OCI-LY7 (cell line): Measurements from ENCODE around the gene TMEM225B. TPM values are rescaled to one million over a fixed set of nuclear protein-coding genes. Genes with fewer than 3 reads are reported as not detected.

Experiments
- BruUV-seq: library from RNA; stranded (reverse); fragments of 400-500 nt; replicated peaks from 2 replicates; lab custom pipeline; 2021; lab: Mats Ljungman, UMichigan
- CTCF ChIA-PET: fragments of 300-600 bp; sonication (Branson Sonifier 250); formaldehyde crosslinking; loops from one replicate; lab custom pipeline; 2022; ENCODE audit warnings: antibody characterized with exemption; ENCODE audit not compliant: unreplicated experiment; lab: Charles Lee
- POLR2A ChIA-PET: fragments of 300-600 bp; sonication (Branson Sonifier 250); formaldehyde crosslinking; loops from one replicate; lab custom pipeline; 2022; ENCODE audit warnings: antibody characterized with exemption; lab: Charles Lee
- DNase-seq: peaks from one replicate; pipeline ENCODE4 v3.0.0-alpha.2; 2015; ENCODE audit warnings: low spot score
- H2AFZ ChIP-seq: fragments of 200-600 bp; sonication (generic), shearing (Covaris generic); 2 replicates; pipeline ENCODE4 v1.6.1; 2014; ENCODE audit warnings: mild to moderate bottlenecking, antibody characterized with exemption, low read length, moderate library complexity
- H3K27ac ChIP-seq: fragments of 200-600 bp; sonication (generic); 2 replicates; pipeline ENCODE4 v1.5.1; 2014; ENCODE audit warnings: mixed run types, low read depth, mild to moderate bottlenecking, moderate library complexity, low read length, inconsistent platforms; ENCODE audit not compliant: poor library complexity, severe bottlenecking
- H3K36me3 ChIP-seq: fragments of 200-600 bp; sonication (generic); 2 replicates; pipeline ENCODE4 v1.6.1; 2014; ENCODE audit warnings: mild to moderate bottlenecking, antibody characterized with exemption, low read length, moderate library complexity, mixed read lengths; ENCODE audit not compliant: insufficient read depth
- H3K4me1 ChIP-seq: fragments of 200-600 bp; sonication (generic); 2 replicates; pipeline ENCODE4 v1.5.1; 2014; ENCODE audit warnings: mild to moderate bottlenecking, low read length; ENCODE audit not compliant: insufficient read depth, poor library complexity, severe bottlenecking
- H3K4me2 ChIP-seq: fragments of 200-600 bp; sonication (generic); 2 replicates; pipeline ENCODE4 v1.6.1; 2014; ENCODE audit warnings: mild to moderate bottlenecking, low read length
- H3K4me3 ChIP-seq: fragments of 200-600 bp; sonication (generic); 2 replicates; pipeline ENCODE4 v1.5.1; 2014; ENCODE audit warnings: mild to moderate bottlenecking, low read depth, low read length; ENCODE audit not compliant: poor library complexity, severe bottlenecking
- H3K79me2 ChIP-seq: fragments of 200-600 bp; sonication (generic); 2 replicates; pipeline ENCODE4 v1.6.1; 2016; ENCODE audit warnings: low read depth, mild to moderate bottlenecking, low read length, moderate library complexity, mixed read lengths; ENCODE audit not compliant: insufficient read depth
- H3K9me2 ChIP-seq: fragments of 200-600 bp; sonication (generic); 2 replicates; pipeline ENCODE4 v1.6.1; 2016; ENCODE audit warnings: mild to moderate bottlenecking, low read length, mixed read lengths; ENCODE audit not compliant: insufficient read depth
- H3K9me3 ChIP-seq: fragments of 200-600 bp; sonication (generic); 2 replicates; pipeline ENCODE4 v1.6.1; 2014; ENCODE audit warnings: mild to moderate bottlenecking, mixed run types, low read length, mixed read lengths
- H4K20me1 ChIP-seq: fragments of 200-600 bp; sonication (generic); 2 replicates; pipeline ENCODE4 v1.6.1; 2014; ENCODE audit warnings: mild to moderate bottlenecking, antibody characterized with exemption, low read length, moderate library complexity, mixed read lengths; ENCODE audit not compliant: insufficient read depth
- CTCF ChIP-seq: fragments of 200-600 bp; sonication (generic); conservative IDR thresholded peaks from 2 replicates; pipeline ENCODE4 v1.5.1; 2014; ENCODE audit warnings: mild to moderate bottlenecking, antibody characterized with exemption, low read length, moderate library complexity, mixed read lengths
- EZH2phosphoT487 ChIP-seq: fragments of 200-600 bp; sonication (generic); IDR thresholded peaks from 2 replicates; pipeline ENCODE4 v1.6.1; 2018; ENCODE audit warnings: low read depth, borderline replicate concordance, mild to moderate bottlenecking, mixed run types, antibody characterized with exemption, low read length, moderate library complexity, mixed read lengths
- intact Hi-C: fragments of 100-400 bp; cut with micrococcal nuclease; formaldehyde crosslinking; loops from one replicate; pipeline ENCODE4 v1.10.0; 2022; ENCODE audit not compliant: unreplicated experiment
- total RNA-seq, 2 experiments: library from RNA; depleted of rRNA in 1 of 2; stranded (reverse); fragments of >200 nt in 1 of 2; shearing (Covaris generic) in 1 of 2; gene quantifications; 2 replicates each; pipeline ENCODE4 v1.2.3, GENCODE V29; 2014 to 2022

The TMEM225B gene
- total RNA-seq, 2 experiments from 2014 or later: 2.4 TPM

DNA sequence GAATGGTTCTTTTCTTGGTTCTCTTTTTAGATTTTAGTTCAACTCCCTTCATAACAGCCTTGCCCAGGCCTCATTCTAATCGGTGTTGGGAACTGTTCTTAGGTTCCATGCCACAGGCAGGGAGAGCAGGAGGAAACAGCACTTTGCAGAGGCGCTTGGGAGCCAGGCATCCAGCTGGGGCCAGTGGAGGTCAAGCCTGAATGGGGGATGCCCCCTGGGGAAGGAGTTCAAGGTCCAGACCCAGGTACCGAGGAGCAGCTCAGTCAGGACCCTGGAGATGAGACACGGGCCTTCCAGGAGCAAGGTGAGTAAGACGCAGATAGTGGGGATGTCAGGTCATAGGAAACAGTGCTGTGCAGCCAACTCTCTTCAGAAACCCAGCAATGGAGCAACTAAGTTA is 23.2 kb downstream of the TMEM225B start:
- POLR2A ChIA-PET: no interaction called here
- peaks cover 11% of the 10 kb centered on the region for H3K4me1 ChIP-seq

DNA sequence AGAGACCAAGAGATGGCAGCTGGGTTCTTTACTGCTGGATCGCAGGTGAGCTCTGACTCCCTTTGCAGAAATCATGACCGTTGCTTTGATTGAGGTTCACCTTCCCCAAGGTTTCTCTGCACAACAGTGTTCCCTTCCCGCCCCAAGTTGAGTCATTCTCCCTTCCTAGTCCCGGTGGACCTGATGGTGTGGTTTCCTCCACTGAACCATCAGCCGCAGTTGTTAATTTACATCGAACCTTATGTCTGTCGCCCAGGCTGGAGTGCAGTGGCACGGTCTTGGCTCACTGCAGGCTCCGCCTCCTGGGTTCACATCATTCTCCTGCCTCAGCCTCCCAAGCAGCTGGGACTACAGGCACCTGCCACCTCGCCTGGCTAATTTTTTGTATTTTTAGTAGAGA is 24.5 kb downstream of the TMEM225B start:
- intact Hi-C loops: no loop called here
- Histone ChIP-seq H3K4me3 (no peak overlapping the region), H3K27ac (no peak overlapping the region), H3K4me1 (peaks cover 3% of the 10 kb centered on the region), H4K20me1 (no peaks in the 10 kb centered on the region), H2AFZ (no peak overlapping the region), H3K4me2 (no peak overlapping the region), H3K9me2 (no peaks in the 10 kb centered on the region), H3K36me3 (peaks cover 90% of the 10 kb centered on the region), H3K79me2 (peaks cover 3% of the 10 kb centered on the region; the same call in 1 of the 2 replicates), H3K9me3 (no peaks in the 10 kb centered on the region)
- TF ChIP-seq EZH2phosphoT487 (no peak), CTCF (no peak)
- ChIA-PET CTCF (no interaction called here), POLR2A (no interaction called here)
- no peak for DNase-seq
- no TSS peak for BruUV-seq

More for the DNA sequence above, 23.2 kb downstream of the TMEM225B start:
- CTCF ChIA-PET: no interaction called here
- H3K4me3 ChIP-seq: no peak overlapping the region
- H3K9me3 ChIP-seq: no peaks in the 10 kb centered on the region
- H4K20me1 ChIP-seq: no peaks in the 10 kb centered on the region
- DNase-seq: no peak
- no peak overlapping the region for H3K4me2 ChIP-seq
- H3K27ac ChIP-seq: no peak overlapping the region
- H3K79me2 ChIP-seq: peaks cover 10% of the 10 kb centered on the region; the same call in 1 of the 2 replicates
- intact Hi-C loops: no loop called here
- no peak overlapping the region for H2AFZ ChIP-seq
- H3K9me2 ChIP-seq: no peaks in the 10 kb centered on the region
- H3K36me3 ChIP-seq: peaks cover 77% of the 10 kb centered on the region
- TF ChIP-seq EZH2phosphoT487 (no peak), CTCF (no peak)
- no TSS peak for BruUV-seq

DNA sequence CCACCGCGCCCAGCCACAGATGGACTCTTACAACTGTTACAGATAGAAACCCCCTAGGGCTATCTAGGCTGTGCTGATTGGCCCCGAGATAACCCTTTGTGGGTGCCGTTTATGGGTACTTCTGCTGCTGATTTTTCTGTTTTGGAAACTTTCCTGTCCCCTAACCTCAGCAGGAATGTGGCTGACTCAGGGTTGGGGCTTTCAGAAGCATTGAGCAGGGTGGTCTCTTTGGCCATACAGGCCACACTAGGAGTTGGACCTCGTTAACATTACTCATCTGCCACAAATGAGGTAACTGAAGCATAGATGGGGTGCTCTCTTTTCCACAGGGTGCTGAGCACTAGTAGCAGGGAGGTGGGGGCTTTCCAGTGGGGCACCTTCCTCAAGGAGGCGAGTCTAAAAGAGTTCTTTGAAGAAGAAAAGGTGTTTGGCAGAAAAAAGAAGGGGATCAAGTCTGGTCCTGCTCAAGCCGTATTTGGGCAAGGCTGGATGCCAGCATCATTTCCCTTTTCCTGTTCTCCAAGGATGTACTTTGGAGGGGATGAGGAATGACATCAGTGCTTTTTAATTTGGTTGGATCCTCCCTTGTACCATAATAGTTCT is 25.1 kb downstream of the TMEM225B start:
- Histone ChIP-seq H2AFZ (no peak overlapping the region), H3K4me3 (no peak overlapping the region), H3K9me2 (no peaks in the 10 kb centered on the region), H3K9me3 (no peaks in the 10 kb centered on the region), H3K27ac (no peak overlapping the region), H3K4me1 (no peaks in the 10 kb centered on the region), H4K20me1 (no peaks in the 10 kb centered on the region), H3K36me3 (peaks cover 96% of the 10 kb centered on the region), H3K79me2 (no peaks in the 10 kb centered on the region), H3K4me2 (no peak overlapping the region)
- POLR2A ChIA-PET: no interaction called here
- intact Hi-C loops: no loop called here
- no TSS peak for BruUV-seq
- TF ChIP-seq EZH2phosphoT487: no peak
- TF ChIP-seq CTCF: no peak
- CTCF ChIA-PET: no interaction called here
- DNase-seq: no peak
